Subcutaneous adipose tissue (tissue), 4 donors: ENCODE results near the gene BTBD6. TPM values are rescaled to one million over a fixed set of nuclear protein-coding genes. Genes with fewer than 3 reads are reported as not detected.

ENCODE experiments used
- total RNA-seq, 4 donors: library from RNA; depleted of rRNA; stranded (reverse); fragments of >200 nt; gene quantifications; one replicate each; pipeline ENCODE4 v1.1.0, GENCODE V29; 2016
- TF ChIP-seq, protein P1 (sequence below): fragments of 450-650 bp; IDR thresholded peaks from one replicate; pipeline ENCODE4 v1.5.1; 2016; ENCODE audit warnings: low read depth, mild to moderate bottlenecking, control low read depth, antibody characterized with exemption, moderate library complexity

The BTBD6 gene
- total RNA-seq, 4 donors from 2014 or later, result 55.4 to 229 (median 79.0) TPM

DNA sequence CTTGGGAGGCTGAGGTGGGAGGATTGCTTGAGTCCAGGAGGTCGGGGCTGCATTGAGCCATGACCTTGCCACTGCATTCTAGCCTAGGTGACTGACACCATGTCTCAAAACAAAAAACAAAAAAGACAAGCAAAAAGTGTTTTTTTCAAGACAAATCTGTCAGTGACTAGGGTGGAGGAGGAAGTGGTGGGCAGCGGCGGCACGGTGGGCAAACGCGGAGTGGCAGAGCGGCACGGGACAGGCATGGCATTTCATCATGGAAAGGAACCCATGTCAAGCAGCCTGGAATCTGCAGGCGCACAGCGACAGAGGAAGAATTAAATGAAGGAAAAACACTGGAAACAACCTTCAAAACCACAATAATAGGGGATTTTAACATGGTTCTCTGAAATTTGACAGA is 4.0 kb upstream of the BTBD6 start:
- TF ChIP-seq, protein P1, sequence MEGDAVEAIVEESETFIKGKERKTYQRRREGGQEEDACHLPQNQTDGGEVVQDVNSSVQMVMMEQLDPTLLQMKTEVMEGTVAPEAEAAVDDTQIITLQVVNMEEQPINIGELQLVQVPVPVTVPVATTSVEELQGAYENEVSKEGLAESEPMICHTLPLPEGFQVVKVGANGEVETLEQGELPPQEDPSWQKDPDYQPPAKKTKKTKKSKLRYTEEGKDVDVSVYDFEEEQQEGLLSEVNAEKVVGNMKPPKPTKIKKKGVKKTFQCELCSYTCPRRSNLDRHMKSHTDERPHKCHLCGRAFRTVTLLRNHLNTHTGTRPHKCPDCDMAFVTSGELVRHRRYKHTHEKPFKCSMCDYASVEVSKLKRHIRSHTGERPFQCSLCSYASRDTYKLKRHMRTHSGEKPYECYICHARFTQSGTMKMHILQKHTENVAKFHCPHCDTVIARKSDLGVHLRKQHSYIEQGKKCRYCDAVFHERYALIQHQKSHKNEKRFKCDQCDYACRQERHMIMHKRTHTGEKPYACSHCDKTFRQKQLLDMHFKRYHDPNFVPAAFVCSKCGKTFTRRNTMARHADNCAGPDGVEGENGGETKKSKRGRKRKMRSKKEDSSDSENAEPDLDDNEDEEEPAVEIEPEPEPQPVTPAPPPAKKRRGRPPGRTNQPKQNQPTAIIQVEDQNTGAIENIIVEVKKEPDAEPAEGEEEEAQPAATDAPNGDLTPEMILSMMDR, result no peak

DNA sequence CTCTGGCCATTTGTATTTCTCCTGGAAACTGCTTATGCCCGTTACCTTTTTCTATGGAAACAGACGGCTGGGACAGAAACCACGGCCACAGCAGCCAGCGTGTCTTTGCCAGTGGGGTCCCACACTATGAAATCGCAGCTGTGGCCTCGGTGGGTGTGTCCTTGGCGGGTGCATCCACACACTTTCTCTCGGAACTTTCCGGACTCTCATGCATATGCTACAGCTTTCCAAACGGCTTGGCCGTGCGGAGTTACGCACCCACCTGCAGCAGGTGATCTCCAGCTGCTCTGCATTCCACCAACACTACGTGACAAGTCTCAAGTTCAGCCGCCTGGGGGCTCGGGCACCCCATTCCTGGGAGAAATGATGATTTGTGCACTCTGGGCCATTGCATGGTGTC is 1.3 kb upstream of the BTBD6 start:
- TF ChIP-seq, protein P1, result no peak

DNA sequence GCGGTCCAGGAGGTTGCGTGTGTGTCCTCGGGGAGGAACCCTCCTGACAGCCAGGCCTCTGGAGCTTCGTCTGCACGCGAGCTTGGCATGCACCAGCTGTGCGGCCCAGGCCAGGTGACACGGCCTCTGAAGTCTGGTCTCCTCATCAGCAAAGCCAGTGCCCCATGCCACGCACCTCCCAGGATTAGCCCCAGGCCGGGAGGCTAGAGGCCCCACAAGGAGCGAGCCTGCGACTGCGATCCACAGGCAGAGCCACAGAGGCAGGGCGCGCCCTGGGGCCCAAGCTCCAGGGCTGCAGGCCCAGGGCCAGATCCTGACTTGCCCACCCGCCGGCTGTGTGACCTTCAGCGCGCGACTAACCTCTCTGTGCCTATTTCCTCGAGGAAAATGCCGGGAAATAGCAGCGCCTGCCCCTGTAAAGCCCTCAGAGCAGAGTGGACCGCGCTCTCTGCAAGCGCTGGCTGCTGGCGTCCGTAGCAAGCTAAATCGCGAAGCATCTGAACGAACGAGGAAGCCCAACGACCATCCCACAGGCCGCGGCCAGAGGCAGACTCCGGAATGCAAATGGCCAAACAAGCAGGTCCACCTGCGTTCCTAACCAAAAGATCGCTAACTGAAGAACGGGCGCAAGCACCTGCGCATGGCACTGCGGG is 492 bp upstream of the BTBD6 start:
- TF ChIP-seq, protein P1, result no peak

DNA sequence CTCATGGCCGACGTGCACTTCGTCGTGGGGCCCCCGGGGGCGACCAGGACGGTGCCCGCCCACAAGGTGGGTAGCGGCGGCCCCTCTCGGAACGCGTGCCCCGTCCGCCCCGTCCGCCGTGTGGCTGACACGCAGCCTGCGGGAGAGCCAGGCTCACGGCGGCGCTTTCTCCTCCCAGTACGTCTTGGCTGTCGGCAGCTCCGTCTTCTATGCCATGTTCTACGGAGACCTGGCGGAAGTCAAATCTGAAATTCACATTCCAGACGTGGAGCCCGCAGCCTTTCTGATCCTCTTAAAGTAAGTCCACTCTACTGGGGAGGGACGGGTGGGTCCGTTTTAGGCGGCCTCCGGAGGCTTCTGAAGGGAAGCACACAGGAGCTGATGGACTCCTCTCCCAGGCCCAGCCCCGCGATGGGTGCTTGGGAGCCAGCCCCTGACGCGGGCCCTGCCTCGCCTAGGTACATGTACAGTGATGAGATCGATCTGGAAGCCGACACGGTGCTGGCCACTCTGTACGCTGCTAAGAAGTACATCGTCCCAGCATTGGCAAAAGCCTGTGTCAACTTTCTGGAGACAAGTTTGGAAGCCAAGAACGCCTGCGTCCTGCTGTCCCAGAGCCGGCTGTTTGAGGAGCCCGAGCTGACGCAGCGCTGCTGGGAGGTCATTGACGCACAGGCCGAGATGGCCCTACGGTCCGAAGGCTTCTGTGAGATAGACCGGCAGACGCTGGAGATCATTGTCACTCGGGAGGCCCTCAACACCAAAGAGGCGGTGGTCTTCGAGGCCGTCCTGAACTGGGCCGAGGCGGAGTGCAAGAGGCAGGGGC is 1.1 kb downstream of the BTBD6 start:
- TF ChIP-seq, protein P1, result no peak

DNA sequence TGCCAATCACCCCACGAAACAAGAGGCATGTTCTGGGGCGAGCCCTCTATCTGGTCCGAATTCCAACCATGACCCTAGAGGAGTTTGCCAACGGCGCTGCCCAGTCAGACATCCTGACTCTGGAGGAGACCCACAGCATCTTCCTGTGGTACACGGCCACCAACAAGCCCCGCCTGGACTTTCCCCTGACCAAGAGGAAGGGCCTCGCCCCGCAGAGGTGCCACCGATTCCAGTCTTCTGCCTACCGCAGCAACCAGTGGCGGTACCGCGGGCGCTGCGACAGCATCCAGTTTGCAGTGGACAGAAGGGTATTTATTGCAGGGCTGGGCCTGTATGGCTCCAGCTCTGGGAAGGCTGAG is 1.7 kb downstream of the BTBD6 start:
- TF ChIP-seq, protein P1, result no peak

DNA sequence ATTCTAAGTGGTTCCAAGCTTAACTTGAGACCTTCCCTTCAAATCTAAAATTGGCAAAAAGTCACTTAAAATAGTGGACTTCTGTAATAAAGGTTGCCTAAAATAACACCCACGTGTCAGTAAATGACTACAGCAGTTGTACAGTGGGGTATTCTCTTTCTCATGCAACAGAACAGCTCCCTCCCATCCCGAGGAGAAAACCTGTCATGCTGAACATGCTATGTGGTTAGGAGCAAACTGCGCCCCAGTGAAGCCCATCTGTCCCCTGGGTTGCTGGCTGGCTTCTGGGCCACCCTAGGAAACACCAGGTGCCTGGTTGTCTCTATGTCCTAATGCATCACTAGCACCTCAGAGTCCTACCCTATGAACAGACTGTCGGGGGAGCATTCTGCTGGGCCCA is 2.7 kb downstream of the BTBD6 start:
- TF ChIP-seq, protein P1, result no peak

DNA sequence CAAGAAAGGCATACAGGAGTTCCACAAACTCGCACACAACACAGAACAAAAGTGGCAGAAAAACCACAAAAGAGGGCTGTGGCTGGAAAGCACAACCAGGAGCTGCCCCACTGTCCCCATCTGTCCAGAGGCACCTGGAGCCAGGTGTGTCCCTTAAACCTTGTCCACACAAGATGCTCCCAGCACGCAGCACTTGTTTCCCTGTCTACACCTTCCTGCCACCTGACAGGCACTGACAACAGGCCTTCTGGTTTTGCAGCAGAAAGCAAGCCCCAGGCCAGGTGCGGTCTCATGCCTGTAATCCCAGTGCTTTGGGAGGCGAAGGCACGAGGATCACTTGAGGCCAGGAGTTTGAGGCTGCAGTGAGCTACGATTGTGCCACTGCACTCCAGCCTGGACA is 3.6 kb downstream of the BTBD6 start:
- TF ChIP-seq, protein P1, result no peak
